HepG2 (cell line): Measurements from ENCODE around the gene MEGF6. TPM values are rescaled to one million over a fixed set of nuclear protein-coding genes. Genes with fewer than 3 reads are reported as not detected.
A peak's percentile ranks its signal among the peaks of the same experiment; 100 is the strongest.

Experiments used
- ATAC-seq: fragments of 200-7000 bp; cut with Tn5 transposase; 3 replicates; pipeline ENCODE4 v1.9.1; 2020; ENCODE audit warnings: mild to moderate bottlenecking, moderate library complexity
- BruUV-seq: library from RNA; stranded (reverse); fragments of 400-500 nt; replicated peaks from 2 replicates; lab custom pipeline; 2021; lab: Mats Ljungman, UMichigan
- CTCF ChIA-PET: fragments of 300-600 bp; formaldehyde crosslinking; extraction: SDS; loops from one replicate; lab custom pipeline; 2021; ENCODE audit warnings: low total read pairs, inconsistent platforms, low intra/inter-chr PET ratio; lab: Yijun Ruan, JAX
- POLR2A ChIA-PET: fragments of 350-600 bp; sonication (Branson Sonifier 250); formaldehyde crosslinking; loops from one replicate; lab custom pipeline; 2020; ENCODE audit warnings: antibody characterized with exemption, inconsistent platforms; lab: Yijun Ruan, JAX
- DNase-seq: peaks from one replicate; pipeline ENCODE4 v3.0.0-alpha.2; 2015; ENCODE audit warnings: low spot score
- FAIRE-seq: peaks from 3 replicates; lab custom pipeline; 2011; peaks lifted over from hg19 to GRCh38; lab: Jason Lieb, UNC
- H2AFZ ChIP-seq: one replicate; pipeline ENCODE4 v1.6.1; 2011; ENCODE audit warnings: low read length, inconsistent platforms
- H3K27ac ChIP-seq: fragments of 300-600 bp; 3 replicates; pipeline ENCODE4 v1.8.0; 2011; ENCODE audit warnings: mixed run types, mild to moderate bottlenecking, mixed read lengths, low read length, inconsistent platforms; ENCODE audit not compliant: insufficient read depth; ENCODE audit errors: extremely low read length
- H3K27me3 ChIP-seq, 2 experiments: fragments of 200-600 bp in 1 of 2; 2 replicates in 1 of 2; 3 replicates in 1 of 2; pipeline versions ENCODE4 v1.6.0 to v1.8.0; 2011; ENCODE audit warnings: low read length in 2 of 2, mild to moderate bottlenecking in 2 of 2, moderate library complexity in 2 of 2, inconsistent platforms in 1 of 2; ENCODE audit not compliant: insufficient read depth in 2 of 2, control insufficient read depth in 1 of 2
- H3K36me3 ChIP-seq, 2 experiments: fragments of 200-600 bp in 1 of 2; replicated peaks in 1 of 2; 2 replicates in 1 of 2; 3 replicates in 1 of 2; pipeline versions ENCODE4 v1.5.1 to v1.8.0; 2011; ENCODE audit warnings: low read length in 2 of 2, inconsistent platforms in 1 of 2; ENCODE audit not compliant: insufficient read depth in 2 of 2, control insufficient read depth in 1 of 2
- H3K4me1 ChIP-seq: 2 replicates; pipeline ENCODE4 v1.5.1; 2012; ENCODE audit warnings: low read length, inconsistent platforms; ENCODE audit not compliant: insufficient read depth
- H3K4me2 ChIP-seq: 2 replicates; pipeline ENCODE4 v1.6.0; 2011; ENCODE audit warnings: low read depth, low read length, inconsistent platforms
- H3K4me3 ChIP-seq, 3 experiments: fragments of 200-600 bp in 1 of 3; sonication (generic), shearing (Covaris generic) in 1 of 3; replicated peaks in 1 of 3; 2 replicates each; pipeline ENCODE4 v1.5.1; 2011 to 2016; ENCODE audit warnings: low read length in 3 of 3, inconsistent platforms in 2 of 3, low read depth in 2 of 3, mild to moderate bottlenecking in 2 of 3, control low read depth in 1 of 3, mixed read lengths in 1 of 3; ENCODE audit not compliant: insufficient read depth in 1 of 3
- H3K79me2 ChIP-seq: one replicate; pipeline ENCODE4 v1.6.1; 2011; ENCODE audit warnings: low read length, inconsistent platforms; ENCODE audit not compliant: insufficient read depth
- H3K9ac ChIP-seq: 2 replicates; pipeline ENCODE4 v1.6.0; 2011; ENCODE audit warnings: mild to moderate bottlenecking, low read depth, low read length, inconsistent platforms; ENCODE audit not compliant: insufficient read depth
- H3K9me3 ChIP-seq: 2 replicates; pipeline ENCODE4 v1.5.1; 2012; ENCODE audit warnings: mild to moderate bottlenecking, low read length
- H4K20me1 ChIP-seq: 2 replicates; pipeline ENCODE4 v1.6.0; 2011; ENCODE audit warnings: inconsistent platforms, mild to moderate bottlenecking, low read length, moderate library complexity; ENCODE audit not compliant: insufficient read depth
- CBFB ChIP-seq: sonication (generic); formaldehyde crosslinking; IDR thresholded peaks from 2 replicates; pipeline ENCODE4 v1.4.0; 2020; ENCODE audit warnings: missing genetic modification reagents
- CENPX ChIP-seq: sonication (generic); formaldehyde crosslinking; IDR thresholded peaks from 2 replicates; pipeline ENCODE4 v1.9.0; 2021; ENCODE audit warnings: mild to moderate bottlenecking, missing genetic modification reagents, moderate library complexity
- CHCHD3 ChIP-seq: sonication (generic); formaldehyde crosslinking; IDR thresholded peaks from 2 replicates; pipeline ENCODE4 v1.8.0; 2022; ENCODE audit warnings: mild to moderate bottlenecking, missing genetic modification reagents, moderate library complexity
- HINFP ChIP-seq: sonication (generic); formaldehyde crosslinking; IDR thresholded peaks from 2 replicates; pipeline ENCODE4 v1.4.0; 2020; ENCODE audit warnings: low read depth, mild to moderate bottlenecking, missing genetic modification reagents
- JUNB ChIP-seq: sonication (generic); formaldehyde crosslinking; IDR thresholded peaks from 2 replicates; pipeline ENCODE4 v1.8.0; 2022; ENCODE audit warnings: missing genetic modification reagents, mild to moderate bottlenecking, borderline replicate concordance
- KAT2B ChIP-seq: fragments of 150-350 bp; IDR thresholded peaks from 2 replicates; pipeline ENCODE4 v1.6.1; 2014; ENCODE audit warnings: low read depth, low read length, borderline replicate concordance
- MAZ ChIP-seq, 2 experiments: sonication (generic) in 1 of 2; formaldehyde crosslinking in 1 of 2; IDR thresholded peaks; 2 replicates each; pipeline versions ENCODE4 v1.5.0 to v1.6.1; 2012 to 2020; ENCODE audit warnings: low read depth in 2 of 2, mild to moderate bottlenecking in 2 of 2, borderline replicate concordance in 1 of 2, improper control_type of control experiment in 1 of 2, low read length in 1 of 2, missing genetic modification reagents in 1 of 2, moderate library complexity in 1 of 2
- MED1 ChIP-seq: sonication (generic); formaldehyde crosslinking; IDR thresholded peaks from 2 replicates; pipeline ENCODE4 v1.4.0; 2020; ENCODE audit warnings: missing genetic modification reagents
- PPARG ChIP-seq: conservative IDR thresholded peaks from 2 replicates; pipeline ENCODE4 v1.6.1; 2016; ENCODE audit warnings: missing biosample characterization, missing genetic modification reagents
- RXRB ChIP-seq: IDR thresholded peaks from 2 replicates; pipeline ENCODE4 v1.6.1; 2016; ENCODE audit warnings: borderline replicate concordance, missing genetic modification reagents, missing compliant biosample characterization
- SALL1 ChIP-seq: sonication (generic); formaldehyde crosslinking; IDR thresholded peaks from 2 replicates; pipeline ENCODE4 v1.8.0; 2022; ENCODE audit warnings: mild to moderate bottlenecking, missing genetic modification reagents
- SETDB1 ChIP-seq: sonication (generic); formaldehyde crosslinking; IDR thresholded peaks from 2 replicates; pipeline ENCODE4 v1.5.1; 2020; ENCODE audit warnings: missing genetic modification reagents, mild to moderate bottlenecking, borderline replicate concordance
- SOX5 ChIP-seq: IDR thresholded peaks from 2 replicates; pipeline ENCODE4 v1.6.1; 2016; ENCODE audit warnings: borderline replicate concordance
- TCF7 ChIP-seq: sonication (generic); IDR thresholded peaks from 2 replicates; pipeline ENCODE4 v1.6.1; 2016; ENCODE audit warnings: antibody characterized with exemption, low read depth
- ZBTB37 ChIP-seq: sonication (generic); formaldehyde crosslinking; IDR thresholded peaks from 2 replicates; pipeline ENCODE4 v1.4.0; 2020; ENCODE audit warnings: mild to moderate bottlenecking, missing genetic modification reagents
- ZFAT ChIP-seq: sonication (generic); formaldehyde crosslinking; conservative IDR thresholded peaks from 2 replicates; pipeline ENCODE4 v1.8.1; 2023; ENCODE audit warnings: missing genetic modification reagents, inconsistent platforms
- ZFYVE20 ChIP-seq: sonication (generic); formaldehyde crosslinking; IDR thresholded peaks from 2 replicates; pipeline ENCODE4 v1.8.0; 2023; ENCODE audit warnings: low read depth, mild to moderate bottlenecking, moderate library complexity, missing genetic modification reagents, borderline replicate concordance
- ZMAT5 ChIP-seq: sonication (generic); formaldehyde crosslinking; IDR thresholded peaks from 2 replicates; pipeline ENCODE4 v1.5.0; 2020; ENCODE audit warnings: mild to moderate bottlenecking, low read depth, missing genetic modification reagents, borderline replicate concordance
- ZNF414 ChIP-seq: sonication (generic); formaldehyde crosslinking; IDR thresholded peaks from 2 replicates; pipeline ENCODE4 v1.5.0; 2020; ENCODE audit warnings: missing genetic modification reagents
- ZNF652 ChIP-seq: IDR thresholded peaks from 2 replicates; pipeline ENCODE4 v1.6.1; 2016; ENCODE audit warnings: low read depth, borderline replicate concordance
- ZNF674 ChIP-seq: sonication (generic); formaldehyde crosslinking; IDR thresholded peaks from 2 replicates; pipeline ENCODE4 v1.5.0; 2020; ENCODE audit warnings: low read depth, mild to moderate bottlenecking, missing genetic modification reagents
- ZNF746 ChIP-seq: sonication (generic); formaldehyde crosslinking; IDR thresholded peaks from 2 replicates; pipeline ENCODE4 v1.8.0; 2022; ENCODE audit warnings: mild to moderate bottlenecking, missing genetic modification reagents
- ZNF761 ChIP-seq: sonication (generic); formaldehyde crosslinking; conservative IDR thresholded peaks from 2 replicates; pipeline ENCODE4 v1.4.0; 2020; ENCODE audit warnings: mild to moderate bottlenecking, missing genetic modification reagents
- WGBS: methylation state at CpG from one replicate; pipeline ENCODE4 v1.1.6; 2017; ENCODE audit warnings: low lambda C conversion rate; 5-methylcytosine and 5-hydroxymethylcytosine counted together
- in situ Hi-C: cut with HindIII; loops from 2 replicates; pipeline ENCODE4 v1.10.0; 2017; ENCODE audit warnings: low pct_unique_long_range_greater_than_20kb; ENCODE audit not compliant: extremely low pct_ligation_motif_present
- intact Hi-C: fragments of 100-400 bp; cut with micrococcal nuclease; formaldehyde crosslinking; loops from one replicate; pipeline ENCODE4 v1.10.0; 2022; ENCODE audit not compliant: unreplicated experiment
- polyA plus RNA-seq, 8 experiments: library from polyadenylated mRNA; depleted of rRNA in 3 of 8; stranded (reverse) in 7 of 8; unstranded in 1 of 8; fragments of >200 nt; fragmentation: Illumina TruSeq in 4 of 8; extraction: Trizol in 4 of 8; gene quantifications; 2 replicates each; pipeline versions ENCODE4 v1.2.1 to v1.2.3, GENCODE V29; 2011 to 2016; ENCODE audit warnings: low read depth in 4 of 8, missing spikeins in 1 of 8, mixed read lengths in 1 of 8; ENCODE audit not compliant: insufficient read depth in 1 of 8
- total RNA-seq, 5 experiments: library from RNA; depleted of rRNA; stranded (reverse); fragments of >200 nt; fragmentation: Illumina TruSeq; extraction: Trizol; gene quantifications; 2 replicates each; pipeline ENCODE4 v1.2.3, GENCODE V29; 2016; ENCODE audit warnings: low read depth in 1 of 5

The MEGF6 gene
- total and polyA plus RNA-seq, 2 of the 13 experiments (the other 11 are each of a cell fraction or from before 2014, with no cell fraction given): 1.9 TPM

- DNase-seq (peak; percentile 31), FAIRE-seq (no peak), ATAC-seq (no peak)
- POLR2A ChIA-PET: interaction anchor here (1.2 kb wide), 1 partner anchor 9 kb away, joined by 5 read pairs; no protein-coding TSS in a partner anchor
- H3K9ac ChIP-seq: no peak overlapping the region
- CTCF ChIA-PET: no interaction called here
- no peaks in the 10 kb centered on the region for H3K79me2 ChIP-seq
- WGBS: 36% methylated on average over 7 of the region's 7 CpGs
- intact Hi-C loops: no loop called here
- no peaks in the 10 kb centered on the region for H3K27me3 ChIP-seq
- no peak overlapping the region for H2AFZ ChIP-seq
- H3K4me3 ChIP-seq: no peak overlapping the region
- in situ Hi-C loops: loop anchor here (5.0 kb wide), 1 partner anchor 38 kb away; no protein-coding TSS in a partner anchor
- no peaks in the 10 kb centered on the region for H3K36me3 ChIP-seq
- no peaks in the 10 kb centered on the region for H4K20me1 ChIP-seq
- H3K27ac ChIP-seq: no peak overlapping the region
- H3K9me3 ChIP-seq: no peaks in the 10 kb centered on the region
- peaks cover 65% of the 10 kb centered on the region for H3K4me1 ChIP-seq
- BruUV-seq: no TSS peak
- peak overlapping the region; percentile 32 for H3K4me2 ChIP-seq
- no peak for TF ChIP-seq ZNF761 (CRISPR knock-in tag)
- no peak for TF ChIP-seq SALL1 (CRISPR knock-in tag)
- no peak for TF ChIP-seq ZFAT
- peak; percentile 39; the same call in 1 of the 2 replicates for TF ChIP-seq SOX5 (CRISPR knock-in tag)
- TF ChIP-seq SETDB1 (CRISPR knock-in tag): no peak
- TF ChIP-seq ZNF652 (CRISPR knock-in tag): no peak
- TF ChIP-seq ZNF674 (CRISPR knock-in tag): no peak
- TF ChIP-seq ZNF414 (CRISPR knock-in tag): no peak
- no peak for TF ChIP-seq ZFYVE20 (CRISPR knock-in tag)
- TF ChIP-seq JUNB (CRISPR knock-in tag): no peak
- no peak for TF ChIP-seq MAZ (IDR thresholded peaks at IDR 0.05; ENCODE audit: borderline replicate concordance, low read depth, low read length)
- TF ChIP-seq MAZ (CRISPR knock-in tag; IDR thresholded peaks at IDR 0.05; ENCODE audit: low read depth): no peak
- TF ChIP-seq ZBTB37 (CRISPR knock-in tag): no peak
- TF ChIP-seq KAT2B: no peak
- no peak for TF ChIP-seq ZMAT5 (CRISPR knock-in tag)
- no peak for TF ChIP-seq HINFP (CRISPR knock-in tag)
- TF ChIP-seq RXRB (CRISPR knock-in tag): peak; percentile 35; the same call in 1 of the 2 replicates
- TF ChIP-seq MED1: no peak
- peak; percentile 68 for TF ChIP-seq PPARG (CRISPR knock-in tag)
- TF ChIP-seq CHCHD3 (CRISPR knock-in tag): no peak
- TF ChIP-seq CENPX: no peak
- no peak for TF ChIP-seq CBFB (CRISPR knock-in tag)
- no peak for TF ChIP-seq ZNF746 (CRISPR knock-in tag)
- peak; percentile 24; the same call in 1 of the 2 replicates for TF ChIP-seq TCF7
Observed at GRCh38 chr1:3443807-3444206, 167.5 kb downstream of the MEGF6 start.
